ENCODE results near the gene PRTFDC1.

The PRTFDC1 gene

GRCh38 chr10:24902400-24902728, 50.0 kb downstream of the PRTFDC1 start:
- no peak for DNase-seq (ENCODE audit: low spot score)

DNA sequence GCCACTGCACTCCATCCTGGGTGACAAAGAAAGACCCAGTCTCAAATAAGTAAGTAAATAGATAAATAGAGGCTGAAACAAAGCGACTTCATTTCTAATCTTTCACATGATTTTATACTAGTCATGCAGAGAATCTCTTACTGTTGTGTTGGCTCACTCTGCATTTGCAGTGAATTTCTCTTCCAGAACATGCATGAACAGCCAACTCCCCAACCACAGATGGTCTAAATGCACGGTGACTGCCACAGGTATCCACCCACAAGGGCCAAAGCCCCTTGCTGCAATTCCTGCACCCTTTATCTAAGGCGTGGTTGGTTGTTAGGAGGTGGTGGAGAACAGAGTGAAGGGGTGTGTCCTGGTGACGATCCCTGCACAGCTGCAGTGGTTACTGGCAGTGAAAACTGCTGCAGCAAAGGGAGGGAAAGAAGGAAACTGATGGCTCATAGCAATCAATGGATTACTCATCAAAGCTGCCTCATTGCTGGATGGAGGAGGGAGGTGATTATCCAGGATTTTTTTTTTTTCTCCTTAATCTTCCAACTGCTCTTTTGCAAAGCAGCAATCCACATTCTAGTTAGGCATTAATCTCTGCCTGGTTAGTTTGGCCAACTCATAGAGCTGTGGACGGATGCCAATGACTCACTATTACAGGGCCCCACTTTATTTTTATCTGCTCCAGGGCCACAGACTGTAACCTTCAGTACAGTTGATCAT, 50.6 kb downstream of the PRTFDC1 start:
- peak; percentile 69 for DNase-seq (ENCODE audit: low spot score)

DNA sequence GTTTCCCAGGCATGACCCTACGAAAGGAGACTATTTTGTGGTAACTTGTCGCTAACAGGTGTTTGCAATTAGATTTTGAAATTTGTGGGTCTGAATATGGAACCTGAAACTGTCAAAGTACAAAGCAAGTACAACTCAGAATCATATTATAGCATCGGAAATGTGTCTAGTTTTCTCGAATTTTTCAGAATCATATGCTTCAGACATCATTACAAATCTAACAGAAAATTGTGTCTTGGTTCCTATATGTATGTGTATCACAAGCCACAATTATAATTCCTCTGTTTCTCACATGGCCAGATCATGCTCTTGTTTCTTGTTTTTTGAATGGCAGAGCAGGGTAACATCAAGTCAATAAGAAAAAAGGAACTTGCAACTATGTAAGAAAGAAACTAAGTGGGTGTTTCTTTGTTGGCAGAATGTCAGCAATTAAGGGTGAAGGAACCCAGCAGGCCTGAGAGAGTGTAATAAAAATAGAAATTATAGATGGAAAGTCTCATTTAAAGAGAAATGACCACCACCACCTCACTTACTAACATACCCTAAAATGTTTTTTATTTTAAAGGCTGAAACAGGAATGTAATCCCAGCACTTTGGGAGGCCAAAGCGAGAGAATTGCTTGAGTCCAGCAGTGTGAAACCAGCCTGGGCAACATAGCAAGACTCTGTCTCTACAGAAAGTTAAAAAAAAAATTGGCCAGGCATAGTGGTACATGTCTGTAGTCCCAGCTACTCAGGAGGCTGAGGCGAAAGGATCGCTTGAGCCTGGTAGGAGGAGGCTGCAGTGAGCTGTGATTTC, 51.3 kb downstream of the PRTFDC1 start:
- no peak for DNase-seq (ENCODE audit: low spot score)

- DNase-seq (ENCODE audit: low spot score), result no peak
These were observed 52.8 kb downstream of the PRTFDC1 start for GRCh38 chr10:24899571-24899970.

DNA sequence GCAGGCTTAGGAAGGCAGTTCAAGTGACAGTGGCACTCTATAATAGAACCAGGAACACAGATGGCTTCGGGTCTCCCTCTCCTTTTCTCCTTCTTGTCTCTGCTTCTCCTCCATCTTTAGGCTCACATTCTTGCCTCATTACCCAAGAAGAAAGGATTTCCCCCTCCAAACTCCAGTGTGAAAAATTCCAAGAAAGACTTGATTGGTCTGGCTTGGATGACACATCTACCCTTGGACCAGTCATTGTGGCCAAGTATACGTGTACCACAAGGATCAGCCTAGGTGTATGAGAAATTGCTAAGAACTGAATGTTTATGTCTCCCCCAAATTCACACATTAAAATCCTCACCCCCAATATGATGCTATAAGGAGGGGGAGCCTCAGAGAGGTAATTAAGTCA, 53.9 kb downstream of the PRTFDC1 start:
- DNase-seq (ENCODE audit: low spot score), result no peak

DNA sequence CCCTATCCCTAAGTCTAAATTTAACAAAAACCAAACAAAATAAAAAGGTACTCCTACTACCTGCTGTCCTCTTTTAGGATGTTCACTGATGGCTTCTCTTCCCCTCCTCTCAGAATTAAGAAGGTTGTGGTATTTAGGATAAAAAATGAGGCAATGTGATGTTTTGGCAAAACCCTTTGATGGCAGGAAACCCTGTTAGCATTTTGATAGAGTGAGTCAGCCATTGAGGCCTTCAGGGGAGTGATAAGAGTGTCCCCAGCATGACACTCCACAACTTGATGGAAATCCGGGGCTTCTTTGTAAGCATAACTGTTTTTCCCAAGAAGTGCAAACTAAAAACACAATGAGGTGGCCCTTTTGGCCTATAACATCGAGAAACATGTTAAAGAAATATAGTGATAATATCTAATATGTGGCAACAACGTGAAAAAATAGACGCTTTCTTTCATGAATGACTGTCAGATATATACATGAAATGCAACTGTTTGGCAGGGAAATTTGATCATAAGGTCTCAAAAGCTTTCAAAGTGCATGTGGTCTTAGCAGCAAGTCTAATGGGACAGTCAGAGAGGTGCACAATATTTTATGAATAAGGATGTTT, 55.0 kb downstream of the PRTFDC1 start:
- peak; percentile 28 for DNase-seq (ENCODE audit: low spot score)

DNA sequence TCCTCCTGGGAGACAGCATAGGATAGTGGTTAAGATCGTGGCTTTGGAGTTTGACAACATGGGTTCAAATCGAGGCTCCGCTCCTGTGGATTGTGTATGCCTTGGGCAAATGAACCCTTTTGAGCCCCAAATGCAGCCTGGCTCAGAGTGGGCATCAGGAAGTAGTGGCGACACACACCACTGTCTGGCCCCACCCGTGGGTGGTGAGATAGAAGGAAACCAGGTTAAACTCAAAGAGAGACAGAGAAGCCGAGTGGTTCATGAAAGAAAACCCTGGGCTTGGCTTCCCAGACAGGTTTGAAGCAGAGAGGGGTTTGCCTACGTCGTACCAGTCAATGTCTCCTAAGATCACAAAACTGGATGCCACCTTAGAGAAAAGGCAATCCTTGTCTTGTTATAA, 57.7 kb downstream of the PRTFDC1 start:
- DNase-seq (ENCODE audit: low spot score), result no peak

GRCh38 chr10:24894309-24894708, 58.1 kb downstream of the PRTFDC1 start:
- no peak for DNase-seq (ENCODE audit: low spot score)

- no peak for DNase-seq (ENCODE audit: low spot score)
These were observed 59.3 kb downstream of the PRTFDC1 start for GRCh38 chr10:24893127-24893526.

DNA sequence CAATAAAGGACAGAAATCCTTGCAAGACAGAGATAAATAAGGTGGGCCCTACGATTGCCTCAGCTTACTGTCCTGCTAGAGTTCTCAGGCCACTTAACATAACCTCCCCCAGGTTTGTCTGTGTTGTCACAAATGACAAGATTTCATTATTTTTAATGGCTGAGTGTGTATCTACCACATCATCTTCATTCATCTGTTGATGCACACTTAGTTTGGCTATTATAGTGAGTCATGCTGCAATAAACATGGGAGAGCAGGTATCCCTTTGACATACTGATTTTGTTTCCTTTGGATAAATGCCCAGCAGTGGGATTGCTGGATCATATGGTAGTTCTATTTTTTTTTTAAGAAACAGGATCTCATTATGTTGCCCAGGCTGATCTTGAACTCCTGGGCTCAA, 60.6 kb downstream of the PRTFDC1 start:
- no peak for DNase-seq (ENCODE audit: low spot score)

DNA sequence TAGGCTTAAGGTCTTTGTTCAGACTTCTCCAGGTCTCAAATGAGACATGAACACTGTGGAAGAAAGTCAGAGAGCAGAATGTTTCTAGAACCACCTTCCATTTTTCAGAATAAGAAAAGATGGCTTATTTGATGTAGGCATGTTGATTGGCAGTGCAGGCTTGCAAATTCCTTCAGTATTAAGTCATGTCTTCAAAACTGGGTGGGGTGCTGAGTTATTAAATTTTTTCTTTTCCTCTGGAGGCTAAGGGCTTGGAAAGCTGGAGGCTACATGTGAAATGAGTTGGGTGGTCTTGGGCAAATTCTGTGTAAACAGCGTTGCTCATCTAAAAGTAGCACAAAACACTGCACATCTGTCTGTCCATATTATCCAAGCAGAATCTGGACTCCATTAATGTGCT, 62.8 kb downstream of the PRTFDC1 start:
- DNase-seq (ENCODE audit: low spot score), result no peak

DNA sequence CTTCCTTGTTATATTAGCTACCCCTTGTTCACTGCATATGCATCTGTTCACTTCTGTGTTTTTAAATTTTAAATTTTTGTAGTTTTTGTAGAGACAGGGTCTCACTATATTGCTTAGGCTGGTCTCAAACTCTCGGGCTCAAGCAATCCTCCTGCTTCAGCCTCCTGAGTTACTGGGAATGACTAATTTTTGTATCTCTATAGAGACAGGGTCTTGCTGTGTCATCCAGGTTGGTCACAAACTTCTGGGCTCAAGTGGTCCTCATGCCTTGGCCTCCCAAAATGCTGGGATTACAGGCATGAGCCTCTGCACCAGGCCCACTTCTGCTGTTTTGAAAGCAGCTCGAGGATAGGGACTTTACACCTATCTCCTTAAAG, 64.6 kb downstream of the PRTFDC1 start:
- no peak for DNase-seq (ENCODE audit: low spot score)

DNA sequence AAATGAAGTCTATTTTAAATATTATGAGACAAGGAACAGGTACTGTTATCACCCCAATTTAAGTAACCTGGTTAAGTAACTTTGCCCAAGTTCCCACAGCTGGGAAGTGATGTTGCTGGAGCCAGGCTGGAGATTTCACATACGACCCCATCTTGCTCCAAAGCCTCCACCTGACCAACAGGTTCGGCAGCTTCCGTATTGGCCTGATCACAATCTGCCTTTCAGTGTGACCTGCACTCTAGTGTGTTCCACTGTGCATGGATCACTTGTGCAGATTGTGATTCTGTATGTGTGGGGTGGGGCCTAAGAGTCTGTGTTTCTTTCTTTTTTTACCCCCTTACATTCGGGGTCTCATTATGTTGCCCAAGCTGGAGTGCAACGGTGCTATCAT, 66.1 kb downstream of the PRTFDC1 start:
- DNase-seq (ENCODE audit: low spot score), result no peak

DNA sequence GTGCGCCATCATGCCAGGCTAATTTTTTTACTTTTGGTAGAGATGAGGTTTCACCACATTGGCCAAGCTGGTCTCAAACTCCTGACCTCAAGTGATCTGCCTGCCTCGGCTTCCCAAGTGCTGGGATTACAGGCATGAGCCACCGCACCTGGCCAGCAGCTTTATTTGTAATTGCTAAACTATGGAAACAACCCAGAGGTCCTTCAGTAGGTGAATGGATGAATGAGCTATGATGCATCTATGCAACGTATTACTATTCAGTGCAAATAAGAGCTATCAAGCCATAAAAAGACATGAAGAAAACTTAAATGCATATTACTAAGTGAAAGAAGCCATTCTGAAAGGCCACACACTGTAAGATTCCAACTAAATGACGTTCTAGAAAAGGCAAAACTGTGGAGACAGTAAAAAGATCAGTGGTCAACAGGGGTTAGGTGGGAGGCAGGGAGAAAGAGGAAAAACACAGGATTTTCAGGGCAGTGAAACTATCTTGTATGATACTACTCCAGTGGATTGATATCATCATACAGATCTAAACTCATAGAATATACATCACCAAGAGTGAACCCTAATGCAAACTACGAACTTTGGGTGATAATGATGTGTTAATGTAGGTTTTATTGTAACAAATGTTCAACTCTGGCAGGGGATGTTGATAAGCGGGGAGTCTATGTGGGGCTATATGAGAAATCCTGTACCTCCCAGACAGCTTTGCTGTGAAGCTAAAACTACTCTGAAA, 66.7 kb downstream of the PRTFDC1 start:
- DNase-seq (ENCODE audit: low spot score), result no peak

- DNase-seq (ENCODE audit: low spot score), result no peak
These were observed 67.6 kb downstream of the PRTFDC1 start for GRCh38 chr10:24884793-24885192.

DNA sequence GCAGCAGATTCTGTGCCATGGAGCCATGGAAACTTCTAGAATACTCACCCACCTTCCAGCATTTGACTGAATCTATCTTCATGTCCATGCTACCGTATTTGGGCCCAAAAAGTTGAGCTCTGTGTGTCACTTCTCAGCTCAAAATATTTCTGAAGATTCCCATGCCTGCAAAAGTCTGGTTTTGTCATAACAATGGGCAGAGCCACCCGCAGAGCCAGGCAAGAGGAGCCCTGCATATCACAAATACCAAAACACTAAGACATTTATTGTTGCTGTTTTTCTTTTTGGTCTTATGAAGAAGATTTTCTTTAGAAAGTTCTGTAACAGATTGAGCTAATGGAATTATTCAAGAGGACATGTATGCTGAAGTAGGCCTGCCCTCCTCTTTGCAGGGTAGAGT, 68.1 kb downstream of the PRTFDC1 start:
- DNase-seq (ENCODE audit: low spot score), result no peak

GRCh38 chr10:24883176-24883575, 69.2 kb downstream of the PRTFDC1 start:
- no peak for DNase-seq (ENCODE audit: low spot score)

GRCh38 chr10:24882047-24882698, 70.2 kb downstream of the PRTFDC1 start:
- DNase-seq (ENCODE audit: low spot score), result no peak

- no peak for DNase-seq (ENCODE audit: low spot score)
These were observed 72.5 kb downstream of the PRTFDC1 start for GRCh38 chr10:24879861-24880260.

DNA sequence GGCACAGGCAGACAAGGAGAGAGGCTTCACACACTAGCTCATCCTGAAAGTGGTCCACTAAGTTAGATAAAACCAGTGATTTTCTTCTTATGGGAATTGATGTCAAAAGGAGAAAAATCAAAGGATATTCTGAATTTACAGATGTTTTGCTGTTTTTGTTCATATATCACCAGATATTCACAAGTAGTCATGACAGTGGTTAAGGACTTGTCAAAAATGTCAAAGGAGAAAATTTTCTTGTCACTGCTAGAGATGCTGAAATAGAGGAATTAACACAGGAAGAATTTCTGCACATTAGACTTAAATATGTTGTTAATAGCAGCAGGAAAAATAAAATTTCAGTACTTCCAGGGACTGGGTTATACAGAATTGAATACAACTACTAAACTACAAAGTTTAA, 78.3 kb downstream of the PRTFDC1 start:
- no peak for DNase-seq (ENCODE audit: low spot score)

GRCh38 chr10:24873281-24873683, 79.1 kb downstream of the PRTFDC1 start:
- DNase-seq (ENCODE audit: low spot score), result no peak

GRCh38 chr10:24872790-24873182, 79.6 kb downstream of the PRTFDC1 start:
- no peak for DNase-seq (ENCODE audit: low spot score)

Data from COLO829 (cell line).